HEK293 (cell line): ENCODE results near the gene NAA20.

Experiments
- CTCF ChIA-PET: fragments of 350-600 bp; formaldehyde crosslinking; extraction: SDS; loops from one replicate; lab custom pipeline; 2021; ENCODE audit warnings: antibody characterized with exemption; lab: Yijun Ruan, JAX
- POLR2A ChIA-PET: fragments of 300-600 bp; formaldehyde crosslinking; extraction: SDS; loops from one replicate; lab custom pipeline; 2020; ENCODE audit warnings: antibody characterized with exemption, inconsistent platforms; lab: Yijun Ruan, JAX
- H3K27ac ChIP-seq: fragments of 200-500 bp; sonication (Bioruptor generic); 2 replicates; pipeline ENCODE4 v1.5.1; 2014; ENCODE audit warnings: low read depth, low read length, control low read depth, inconsistent platforms; ENCODE audit errors: extremely low read depth
- H3K36me3 ChIP-seq, 2 experiments: fragments of 200-500 bp in 1 of 2; sonication (Bioruptor generic) in 1 of 2; 1 replicate in 1 of 2; 2 replicates in 1 of 2; pipeline ENCODE4 v1.5.1; 2014 to 2017; ENCODE audit warnings: inconsistent platforms in 2 of 2, low read length in 2 of 2; ENCODE audit not compliant: control insufficient read depth in 2 of 2, insufficient read depth in 1 of 2
- H3K4me1 ChIP-seq: fragments of 200-500 bp; sonication (Bioruptor generic); 2 replicates; pipeline ENCODE4 v1.5.1; 2014; ENCODE audit warnings: mild to moderate bottlenecking, low read length, inconsistent platforms; ENCODE audit not compliant: control insufficient read depth, insufficient read depth
- H3K4me3 ChIP-seq: 2 replicates; pipeline ENCODE4 v1.5.1; 2011; ENCODE audit warnings: low read depth, mild to moderate bottlenecking, control low read depth, low read length, moderate library complexity
- H3K9me3 ChIP-seq: fragments of 200-500 bp; sonication (Bioruptor generic); 2 replicates; pipeline ENCODE4 v1.5.1; 2014; ENCODE audit warnings: low read depth, low read length, inconsistent platforms; ENCODE audit not compliant: control insufficient read depth, insufficient read depth
- BCL11B ChIP-seq: fragments of 450-650 bp; formaldehyde crosslinking; IDR thresholded peaks from 2 replicates; pipeline ENCODE4 v1.5.1; 2016; ENCODE audit warnings: low read depth, missing biosample characterization, missing genetic modification characterization
- EGR2 ChIP-seq: fragments of 450-650 bp; formaldehyde crosslinking; IDR thresholded peaks from 2 replicates; pipeline ENCODE4 v1.5.1; 2016; ENCODE audit warnings: low read depth, missing biosample characterization, missing genetic modification characterization
- GLIS1 ChIP-seq: fragments of 450-650 bp; formaldehyde crosslinking; IDR thresholded peaks from 2 replicates; pipeline ENCODE4 v1.5.1; 2016; ENCODE audit warnings: missing biosample characterization, missing genetic modification characterization
- REST ChIP-seq: fragments of 450-650 bp; formaldehyde crosslinking; IDR thresholded peaks from 2 replicates; pipeline ENCODE4 v1.5.1; 2016; ENCODE audit warnings: missing biosample characterization, missing genetic modification characterization
- SCRT1 ChIP-seq: fragments of 450-650 bp; formaldehyde crosslinking; IDR thresholded peaks from 2 replicates; pipeline ENCODE4 v1.5.1; 2016; ENCODE audit warnings: missing biosample characterization, missing genetic modification characterization, borderline replicate concordance
- TRIM28 ChIP-seq: IDR thresholded peaks from 2 replicates; pipeline ENCODE4 v1.6.1; 2011; ENCODE audit warnings: low read length, control low read depth, borderline replicate concordance
- ZBTB8A ChIP-seq: fragments of 450-650 bp; formaldehyde crosslinking; IDR thresholded peaks from 2 replicates; pipeline ENCODE4 v1.5.1; 2016; ENCODE audit warnings: missing biosample characterization, missing genetic modification characterization
- ZFP37 ChIP-seq: fragments of 450-650 bp; formaldehyde crosslinking; IDR thresholded peaks from 2 replicates; pipeline ENCODE4 v1.5.1; 2016; ENCODE audit warnings: missing biosample characterization, missing genetic modification characterization
- ZNF138 ChIP-seq: fragments of 450-650 bp; formaldehyde crosslinking; IDR thresholded peaks from 2 replicates; pipeline ENCODE4 v1.5.1; 2016; ENCODE audit warnings: missing biosample characterization, missing genetic modification characterization, borderline replicate concordance
- ZNF23 ChIP-seq: fragments of 450-650 bp; formaldehyde crosslinking; IDR thresholded peaks from 2 replicates; pipeline ENCODE4 v1.5.1; 2016; ENCODE audit warnings: missing biosample characterization, missing genetic modification characterization, borderline replicate concordance
- ZNF280C ChIP-seq: fragments of 450-650 bp; formaldehyde crosslinking; IDR thresholded peaks from 2 replicates; pipeline ENCODE4 v1.5.1; 2016; ENCODE audit warnings: missing biosample characterization, missing genetic modification characterization
- ZNF311 ChIP-seq: fragments of 450-650 bp; formaldehyde crosslinking; IDR thresholded peaks from 2 replicates; pipeline ENCODE4 v1.5.1; 2017; ENCODE audit warnings: missing biosample characterization, missing genetic modification characterization, borderline replicate concordance
- ZNF416 ChIP-seq: fragments of 450-650 bp; formaldehyde crosslinking; IDR thresholded peaks from 2 replicates; pipeline ENCODE4 v1.5.1; 2016; ENCODE audit warnings: missing biosample characterization, missing genetic modification characterization
- ZNF426 ChIP-seq: fragments of 450-650 bp; formaldehyde crosslinking; IDR thresholded peaks from 2 replicates; pipeline ENCODE4 v1.5.1; 2017; ENCODE audit warnings: missing biosample characterization, missing genetic modification characterization, mild to moderate bottlenecking, inconsistent platforms, moderate library complexity
- ZNF48 ChIP-seq: fragments of 450-650 bp; formaldehyde crosslinking; IDR thresholded peaks from 2 replicates; pipeline ENCODE4 v1.5.1; 2016; ENCODE audit warnings: missing biosample characterization, missing genetic modification characterization
- ZNF645 ChIP-seq: fragments of 450-650 bp; formaldehyde crosslinking; IDR thresholded peaks from 2 replicates; pipeline ENCODE4; 2016; ENCODE audit warnings: missing biosample characterization, missing genetic modification characterization
- ZNF707 ChIP-seq: fragments of 450-650 bp; formaldehyde crosslinking; IDR thresholded peaks from 2 replicates; pipeline ENCODE4 v1.5.1; 2016; ENCODE audit warnings: missing biosample characterization, missing genetic modification characterization
- ZNF837 ChIP-seq: fragments of 450-650 bp; formaldehyde crosslinking; IDR thresholded peaks from 2 replicates; pipeline ENCODE4 v1.5.1; 2016; ENCODE audit warnings: missing biosample characterization, missing genetic modification characterization
- ZSCAN23 ChIP-seq: fragments of 450-650 bp; formaldehyde crosslinking; IDR thresholded peaks from 2 replicates; pipeline ENCODE4 v1.5.1; 2016; ENCODE audit warnings: missing biosample characterization, missing genetic modification characterization

NAA20 gene

GRCh38 chr20:20063941-20064702 lies 47.0 kb downstream of the NAA20 start:
- POLR2A ChIA-PET, result no interaction called here
- CTCF ChIA-PET, result no interaction called here
- H3K4me1 ChIP-seq, result no peaks in the 10 kb centered on the region
- H3K4me3 ChIP-seq, result no peak overlapping the region
- H3K27ac ChIP-seq, result no peak overlapping the region
- H3K9me3 ChIP-seq, result no peaks in the 10 kb centered on the region
- no peaks in the 10 kb centered on the region for H3K36me3 ChIP-seq
- TF ChIP-seq ZNF707 (tag by site-specific recombination) (no peak), REST (tag by site-specific recombination) (peak; percentile 86)

- H3K4me3 ChIP-seq, result no peak overlapping the region
- no peaks in the 10 kb centered on the region for H3K4me1 ChIP-seq
- ChIA-PET POLR2A (no interaction called here), CTCF (no interaction called here)
- no peaks in the 10 kb centered on the region for H3K36me3 ChIP-seq
- TF ChIP-seq ZNF280C (tag by site-specific recombination) (no peak), ZNF311 (tag by site-specific recombination) (no peak), ZNF23 (tag by site-specific recombination) (no peak), ZFP37 (tag by site-specific recombination) (no peak), ZNF48 (tag by site-specific recombination) (no peak), ZNF837 (no peak), ZNF645 (tag by site-specific recombination) (no peak), BCL11B (tag by site-specific recombination) (no peak), ZBTB8A (tag by site-specific recombination) (no peak), GLIS1 (no peak), ZNF707 (tag by site-specific recombination) (no peak), SCRT1 (tag by site-specific recombination) (no peak), EGR2 (tag by site-specific recombination) (no peak), ZSCAN23 (tag by site-specific recombination) (no peak), ZNF416 (tag by site-specific recombination) (no peak), ZNF426 (tag by site-specific recombination) (no peak), TRIM28 (no peak), ZNF138 (tag by site-specific recombination) (no peak)
- TF ChIP-seq, all 188 proteins: peak for 0
- Histone ChIP-seq H3K27ac (no peak overlapping the region), H3K9me3 (no peaks in the 10 kb centered on the region)
Observed at GRCh38 chr20:20065361-20065760, 48.2 kb downstream of the NAA20 start.
